NCI-H1105 (cell line): ENCODE data around the gene EPN2.

Experiments used
- DNase-seq: peaks from one replicate; lab custom pipeline; 2025; lab: John Stamatoyannopoulos, UW

The EPN2 gene

GRCh38 chr17:19239544-19239943, 2.4 kb downstream of the EPN2 start:
- no peak for DNase-seq

GRCh38 chr17:19242323-19242722, 5.2 kb downstream of the EPN2 start:
- DNase-seq = no peak

GRCh38 chr17:19242926-19243325, 5.8 kb downstream of the EPN2 start:
- no peak for DNase-seq

- no peak for DNase-seq
Observed at GRCh38 chr17:19243838-19244237, 6.7 kb downstream of the EPN2 start.

- DNase-seq = no peak
Observed at GRCh38 chr17:19244357-19244756, 7.2 kb downstream of the EPN2 start.

GRCh38 chr17:19244781-19245180, 7.6 kb downstream of the EPN2 start:
- DNase-seq = peak; percentile 13

GRCh38 chr17:19247473-19247872, 10.3 kb downstream of the EPN2 start:
- DNase-seq = no peak

GRCh38 chr17:19248151-19248927, 11.2 kb downstream of the EPN2 start:
- no peak for DNase-seq

GRCh38 chr17:19248928-19249574, 11.9 kb downstream of the EPN2 start:
- DNase-seq = no peak

GRCh38 chr17:19249681-19250080, 12.5 kb downstream of the EPN2 start:
- no peak for DNase-seq

GRCh38 chr17:19250421-19251173, 13.4 kb downstream of the EPN2 start:
- DNase-seq = no peak

GRCh38 chr17:19253112-19253511, 15.9 kb downstream of the EPN2 start:
- no peak for DNase-seq

GRCh38 chr17:19254651-19255050, 17.5 kb downstream of the EPN2 start:
- DNase-seq = no peak

- DNase-seq = no peak
Observed at GRCh38 chr17:19255279-19255678, 18.1 kb downstream of the EPN2 start.

GRCh38 chr17:19258371-19258770, 21.2 kb downstream of the EPN2 start:
- no peak for DNase-seq

GRCh38 chr17:19260958-19261357, 23.8 kb downstream of the EPN2 start:
- peak; percentile 61 for DNase-seq

GRCh38 chr17:19261426-19261825, 24.3 kb downstream of the EPN2 start:
- no peak for DNase-seq

- no peak for DNase-seq
Observed at GRCh38 chr17:19262650-19263631, 25.8 kb downstream of the EPN2 start.

- no peak for DNase-seq
Observed at GRCh38 chr17:19263641-19264051, 26.5 kb downstream of the EPN2 start.

- DNase-seq = no peak
Observed at GRCh38 chr17:19264268-19264667, 27.1 kb downstream of the EPN2 start.

- DNase-seq = no peak
Observed at GRCh38 chr17:19264681-19265080, 27.5 kb downstream of the EPN2 start.

- no peak for DNase-seq
Observed at GRCh38 chr17:19265755-19266154, 28.6 kb downstream of the EPN2 start.
